BJ (cell line): ENCODE data around the gene LAMP1. TPM values are rescaled to one million over a fixed set of nuclear protein-coding genes. Genes with fewer than 3 reads are reported as not detected.

Source experiments
- CTCF ChIA-PET: fragments of 350-600 bp; formaldehyde crosslinking; extraction: SDS; loops from one replicate; lab custom pipeline; 2021; ENCODE audit warnings: antibody characterized with exemption, inconsistent platforms; lab: Yijun Ruan, JAX
- POLR2A ChIA-PET: fragments of 300-600 bp; sonication (Branson Sonifier 250); formaldehyde crosslinking; extraction: SDS; loops from one replicate; lab custom pipeline; 2021; ENCODE audit warnings: antibody characterized with exemption; lab: Charles Lee
- DNase-seq: peaks from one replicate; pipeline ENCODE4 v3.0.0-alpha.2; 2011; ENCODE audit warnings: low read depth
- H3K27me3 ChIP-seq: 2 replicates; pipeline ENCODE4 v1.6.0; 2011; ENCODE audit warnings: low read length; ENCODE audit not compliant: control insufficient read depth, insufficient read depth
- H3K36me3 ChIP-seq: 2 replicates; pipeline ENCODE4 v1.5.1; 2011; ENCODE audit warnings: low read length; ENCODE audit not compliant: control insufficient read depth, insufficient read depth
- H3K4me3 ChIP-seq: 2 replicates; pipeline ENCODE4 v1.5.1; 2011; ENCODE audit warnings: low read depth, mild to moderate bottlenecking, control low read depth, low read length
- polyA plus RNA-seq: library from polyadenylated mRNA; depleted of rRNA; stranded (reverse); fragments of >200 nt; gene quantifications from 2 replicates; pipeline ENCODE4 v1.2.3, GENCODE V29; 2011
- TF ChIP-seq, protein P1 (sequence below): IDR thresholded peaks from 2 replicates; pipeline ENCODE4 v1.5.1; 2011; ENCODE audit warnings: low read depth, mild to moderate bottlenecking, control low read depth, inconsistent platforms, low read length, moderate library complexity; ENCODE audit not compliant: insufficient read depth

The LAMP1 gene
- polyA plus RNA-seq, 1 experiment: 274 TPM

DNA sequence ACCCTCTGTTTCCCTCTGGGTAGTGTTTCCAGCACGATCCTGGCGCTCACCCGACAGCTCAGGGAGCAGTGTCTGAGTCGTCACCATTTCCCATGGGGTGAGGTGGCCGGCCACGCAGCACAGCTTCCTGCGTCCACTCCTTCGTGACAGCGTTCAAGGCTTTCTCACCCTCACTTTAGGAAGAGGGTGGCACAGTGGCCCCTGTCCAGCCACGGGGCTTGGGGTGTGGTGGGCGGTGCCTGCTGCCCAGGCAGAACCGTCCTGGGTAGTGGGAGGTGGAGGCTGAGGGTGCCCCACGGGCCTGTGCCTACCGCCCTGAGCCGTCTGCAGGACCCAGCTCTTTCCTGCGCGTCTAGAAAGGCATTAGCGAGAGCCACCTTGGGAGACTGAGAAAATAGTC lies 21.9 kb downstream of the LAMP1 start:
- ChIA-PET POLR2A (no interaction called here), CTCF (no interaction called here)
- DNase-seq: no peak
- no peak overlapping the region for H3K4me3 ChIP-seq
- peaks cover 23% of the 10 kb centered on the region for H3K36me3 ChIP-seq
- TF ChIP-seq, protein P1, sequence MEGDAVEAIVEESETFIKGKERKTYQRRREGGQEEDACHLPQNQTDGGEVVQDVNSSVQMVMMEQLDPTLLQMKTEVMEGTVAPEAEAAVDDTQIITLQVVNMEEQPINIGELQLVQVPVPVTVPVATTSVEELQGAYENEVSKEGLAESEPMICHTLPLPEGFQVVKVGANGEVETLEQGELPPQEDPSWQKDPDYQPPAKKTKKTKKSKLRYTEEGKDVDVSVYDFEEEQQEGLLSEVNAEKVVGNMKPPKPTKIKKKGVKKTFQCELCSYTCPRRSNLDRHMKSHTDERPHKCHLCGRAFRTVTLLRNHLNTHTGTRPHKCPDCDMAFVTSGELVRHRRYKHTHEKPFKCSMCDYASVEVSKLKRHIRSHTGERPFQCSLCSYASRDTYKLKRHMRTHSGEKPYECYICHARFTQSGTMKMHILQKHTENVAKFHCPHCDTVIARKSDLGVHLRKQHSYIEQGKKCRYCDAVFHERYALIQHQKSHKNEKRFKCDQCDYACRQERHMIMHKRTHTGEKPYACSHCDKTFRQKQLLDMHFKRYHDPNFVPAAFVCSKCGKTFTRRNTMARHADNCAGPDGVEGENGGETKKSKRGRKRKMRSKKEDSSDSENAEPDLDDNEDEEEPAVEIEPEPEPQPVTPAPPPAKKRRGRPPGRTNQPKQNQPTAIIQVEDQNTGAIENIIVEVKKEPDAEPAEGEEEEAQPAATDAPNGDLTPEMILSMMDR: no peak
- H3K27me3 ChIP-seq: no peaks in the 10 kb centered on the region

GRCh38 chr13:113319371-113319770 lies 22.3 kb downstream of the LAMP1 start:
- Histone ChIP-seq H3K36me3 (peaks cover 24% of the 10 kb centered on the region), H3K27me3 (no peaks in the 10 kb centered on the region)

GRCh38 chr13:113320226-113320875 lies 23.3 kb downstream of the LAMP1 start:
- ChIA-PET POLR2A (no interaction called here), CTCF (no interaction called here)
- no peaks in the 10 kb centered on the region for H3K27me3 ChIP-seq
- no peak overlapping the region for H3K4me3 ChIP-seq
- TF ChIP-seq, protein P1: no peak
- peaks cover 24% of the 10 kb centered on the region for H3K36me3 ChIP-seq
- DNase-seq: no peak

More at GRCh38 chr13:113319371-113319770, 22.3 kb downstream of the LAMP1 start:
- ChIA-PET CTCF (no interaction called here), POLR2A (no interaction called here)
- DNase-seq: no peak
- TF ChIP-seq, protein P1: no peak
- H3K4me3 ChIP-seq: no peak overlapping the region

- peaks cover 24% of the 10 kb centered on the region for H3K36me3 ChIP-seq
- ChIA-PET CTCF (interaction anchor here (0.7 kb wide), 1 partner anchor 32 kb away, joined by 3 read pairs; no protein-coding TSS in a partner anchor), POLR2A (no interaction called here)
- DNase-seq: no peak
- TF ChIP-seq, protein P1: no peak
- H3K27me3 ChIP-seq: no peaks in the 10 kb centered on the region
- no peak overlapping the region for H3K4me3 ChIP-seq
Observed at GRCh38 chr13:113321546-113321945, 24.5 kb downstream of the LAMP1 start.

GRCh38 chr13:113322043-113322461 lies 25.0 kb downstream of the LAMP1 start:
- CTCF ChIA-PET: interaction anchor here (0.7 kb wide), 1 partner anchor 31 kb away, joined by 3 read pairs; no protein-coding TSS in a partner anchor

More at GRCh38 chr13:113322043-113322461, 25.0 kb downstream of the LAMP1 start:
- POLR2A ChIA-PET: no interaction called here
- Histone ChIP-seq H3K4me3 (no peak overlapping the region), H3K36me3 (peaks cover 24% of the 10 kb centered on the region), H3K27me3 (no peaks in the 10 kb centered on the region)
- DNase-seq: no peak
- TF ChIP-seq, protein P1: no peak
